Measurements from ENCODE around the gene MFNG. TPM values are rescaled to one million over a fixed set of nuclear protein-coding genes. Genes with fewer than 3 reads are reported as not detected.

MFNG gene
- total and polyA plus RNA-seq, 5 donors from 2014 or later = 148 to 340 (median 326) TPM

- peaks cover 10% of the 10 kb centered on the region for H3K27me3 ChIP-seq (ENCODE audit: control insufficient read depth, insufficient read depth, low read length)
- ATAC-seq (ENCODE audit: low read depth in 2 of 2) = no peak
- no peak overlapping the region for H3K4me3 ChIP-seq (ENCODE audit: low read depth, low read length)
- peaks cover 14% of the 10 kb centered on the region for H3K4me1 ChIP-seq (ENCODE audit: control insufficient read depth, insufficient read depth, low read length, poor library complexity, severe bottlenecking)
- peaks cover 0 to 27% (median 2%) of the 10 kb centered on the region in 4 donors for H3K4me1 Mint-ChIP-seq
- peaks cover 59% of the 10 kb centered on the region for H3K27me3 Mint-ChIP-seq
- no peak overlapping the region for H3K27ac ChIP-seq (ENCODE audit: insufficient read depth, low read length, poor library complexity, severe bottlenecking)
- DNase-seq = no peak
- H3K9me3 Mint-ChIP-seq = peaks cover 0 to 1% (median 0%) of the 10 kb centered on the region in 7 donors
- no peaks in the 10 kb centered on the region for H3K36me3 Mint-ChIP-seq
- H3K4me3 Mint-ChIP-seq = peak overlapping the region in 2 of 4 donors; percentile 39 to 57
- H3K9me3 ChIP-seq (ENCODE audit: control insufficient read depth in 2 of 2, low read length in 2 of 2) = no peaks in the 10 kb centered on the region
- peak overlapping the region in 1 of 3 donors; percentile 66 for H3K27ac Mint-ChIP-seq
- no peaks in the 10 kb centered on the region for H3K36me3 ChIP-seq (ENCODE audit: control insufficient read depth, insufficient read depth, low read length)
These were observed 59.5 kb downstream of the MFNG start for GRCh38 chr22:37426706-37427134.

GRCh38 chr22:37425800-37426705 lies 60.1 kb downstream of the MFNG start:
- Histone ChIP-seq H3K27ac (ENCODE audit: insufficient read depth, low read length, poor library complexity, severe bottlenecking) (no peak overlapping the region), H3K27me3 (ENCODE audit: control insufficient read depth, insufficient read depth, low read length) (peaks cover 10% of the 10 kb centered on the region), H3K4me1 (ENCODE audit: control insufficient read depth, insufficient read depth, low read length, poor library complexity, severe bottlenecking) (peaks cover 14% of the 10 kb centered on the region), H3K4me3 (ENCODE audit: low read depth, low read length) (no peak overlapping the region), H3K36me3 (ENCODE audit: control insufficient read depth, insufficient read depth, low read length) (no peaks in the 10 kb centered on the region), H3K9me3 (ENCODE audit: control insufficient read depth in 2 of 2, low read length in 2 of 2) (no peaks in the 10 kb centered on the region)
- peak overlapping the region in 2 of 3 donors; percentile 42 to 97 for H3K27ac Mint-ChIP-seq
- H3K9me3 Mint-ChIP-seq = peaks cover 0 to 1% (median 0%) of the 10 kb centered on the region in 7 donors
- H3K36me3 Mint-ChIP-seq = no peaks in the 10 kb centered on the region
- H3K4me1 Mint-ChIP-seq = peaks cover 0 to 32% (median 2%) of the 10 kb centered on the region in 4 donors
- no peak for ATAC-seq (ENCODE audit: low read depth in 2 of 2)
- H3K4me3 Mint-ChIP-seq = peak overlapping the region in 1 of 4 donors; percentile 57
- no peak for DNase-seq
- H3K27me3 Mint-ChIP-seq = peaks cover 65% of the 10 kb centered on the region

- H3K4me3 ChIP-seq (ENCODE audit: low read depth, low read length) = no peak overlapping the region
- no peak overlapping the region for H3K27ac Mint-ChIP-seq
- peaks cover 67% of the 10 kb centered on the region for H3K27me3 Mint-ChIP-seq
- no peak overlapping the region for H3K27ac ChIP-seq (ENCODE audit: insufficient read depth, low read length, poor library complexity, severe bottlenecking)
- H3K4me1 ChIP-seq (ENCODE audit: control insufficient read depth, insufficient read depth, low read length, poor library complexity, severe bottlenecking) = peaks cover 14% of the 10 kb centered on the region
- H3K9me3 ChIP-seq (ENCODE audit: control insufficient read depth in 2 of 2, low read length in 2 of 2) = no peaks in the 10 kb centered on the region
- peaks cover 6% of the 10 kb centered on the region for H3K27me3 ChIP-seq (ENCODE audit: control insufficient read depth, insufficient read depth, low read length)
- H3K4me3 Mint-ChIP-seq = no peak overlapping the region
- peaks cover 0 to 37% (median 6%) of the 10 kb centered on the region in 4 donors for H3K4me1 Mint-ChIP-seq
- ATAC-seq (ENCODE audit: low read depth in 2 of 2) (no peak), DNase-seq (no peak)
- H3K36me3 ChIP-seq (ENCODE audit: control insufficient read depth, insufficient read depth, low read length) = no peaks in the 10 kb centered on the region
- H3K36me3 Mint-ChIP-seq = no peaks in the 10 kb centered on the region
- H3K9me3 Mint-ChIP-seq = peaks cover 0 to 1% (median 0%) of the 10 kb centered on the region in 7 donors
These were observed 60.8 kb downstream of the MFNG start for GRCh38 chr22:37425369-37425768.

GRCh38 chr22:37423283-37423682 lies 62.9 kb downstream of the MFNG start:
- Histone ChIP-seq H3K4me3 (ENCODE audit: low read depth, low read length) (no peak overlapping the region), H3K27ac (ENCODE audit: insufficient read depth, low read length, poor library complexity, severe bottlenecking) (no peak overlapping the region), H3K9me3 (ENCODE audit: control insufficient read depth in 2 of 2, low read length in 2 of 2) (no peaks in the 10 kb centered on the region), H3K4me1 (ENCODE audit: control insufficient read depth, insufficient read depth, low read length, poor library complexity, severe bottlenecking) (peaks cover 18% of the 10 kb centered on the region), H3K27me3 (ENCODE audit: control insufficient read depth, insufficient read depth, low read length) (peaks cover under 1% of the 10 kb centered on the region), H3K36me3 (ENCODE audit: control insufficient read depth, insufficient read depth, low read length) (no peaks in the 10 kb centered on the region)
- H3K27ac Mint-ChIP-seq = no peak overlapping the region
- DNase-seq = no peak
- H3K4me1 Mint-ChIP-seq = peaks cover 0 to 41% (median 11%) of the 10 kb centered on the region in 4 donors
- no peak overlapping the region for H3K4me3 Mint-ChIP-seq
- H3K27me3 Mint-ChIP-seq = peaks cover 71% of the 10 kb centered on the region
- H3K9me3 Mint-ChIP-seq = no peaks in the 10 kb centered on the region
- ATAC-seq (ENCODE audit: low read depth in 2 of 2) = no peak
- no peaks in the 10 kb centered on the region for H3K36me3 Mint-ChIP-seq

GRCh38 chr22:37421468-37421877 lies 64.7 kb downstream of the MFNG start:
- no peak overlapping the region for H3K4me3 ChIP-seq (ENCODE audit: low read depth, low read length)
- Mint-ChIP-seq H3K4me3 (peak overlapping the region in 1 of 4 donors; percentile 9), H3K27ac (no peak overlapping the region), H3K27me3 (peaks cover 70% of the 10 kb centered on the region), H3K36me3 (no peaks in the 10 kb centered on the region), H3K4me1 (peaks cover 0 to 43% (median 15%) of the 10 kb centered on the region in 4 donors), H3K9me3 (no peaks in the 10 kb centered on the region)
- no peaks in the 10 kb centered on the region for H3K9me3 ChIP-seq (ENCODE audit: control insufficient read depth in 2 of 2, low read length in 2 of 2)
- no peak overlapping the region for H3K27ac ChIP-seq (ENCODE audit: insufficient read depth, low read length, poor library complexity, severe bottlenecking)
- H3K36me3 ChIP-seq (ENCODE audit: control insufficient read depth, insufficient read depth, low read length) = no peaks in the 10 kb centered on the region
- DNase-seq (no peak), ATAC-seq (ENCODE audit: low read depth in 2 of 2) (no peak)
- peaks cover 15% of the 10 kb centered on the region for H3K4me1 ChIP-seq (ENCODE audit: control insufficient read depth, insufficient read depth, low read length, poor library complexity, severe bottlenecking)
- H3K27me3 ChIP-seq (ENCODE audit: control insufficient read depth, insufficient read depth, low read length) = no peaks in the 10 kb centered on the region

- Histone ChIP-seq H3K27me3 (ENCODE audit: control insufficient read depth, insufficient read depth, low read length) (no peaks in the 10 kb centered on the region), H3K9me3 (ENCODE audit: control insufficient read depth in 2 of 2, low read length in 2 of 2) (no peaks in the 10 kb centered on the region), H3K4me3 (ENCODE audit: low read depth, low read length) (no peak overlapping the region), H3K27ac (ENCODE audit: insufficient read depth, low read length, poor library complexity, severe bottlenecking) (no peak overlapping the region), H3K36me3 (ENCODE audit: control insufficient read depth, insufficient read depth, low read length) (no peaks in the 10 kb centered on the region), H3K4me1 (ENCODE audit: control insufficient read depth, insufficient read depth, low read length, poor library complexity, severe bottlenecking) (peaks cover 18% of the 10 kb centered on the region)
- ATAC-seq (ENCODE audit: low read depth in 2 of 2) = no peak
- Mint-ChIP-seq H3K9me3 (no peaks in the 10 kb centered on the region), H3K4me1 (peaks cover 0 to 41% (median 15%) of the 10 kb centered on the region in 4 donors), H3K27me3 (peaks cover 74% of the 10 kb centered on the region), H3K27ac (peak overlapping the region in 1 of 3 donors; percentile 15), H3K36me3 (no peaks in the 10 kb centered on the region), H3K4me3 (peak overlapping the region in 3 of 4 donors; percentile 44 to 86 (median 84))
- no peak for DNase-seq
These were observed 65.3 kb downstream of the MFNG start for GRCh38 chr22:37420686-37421467.

GRCh38 chr22:37419969-37420685 lies 66.1 kb downstream of the MFNG start:
- peak; percentile 40 to 49 for ATAC-seq (ENCODE audit: low read depth in 2 of 2)
- Mint-ChIP-seq H3K36me3 (no peaks in the 10 kb centered on the region), H3K4me1 (peaks cover 0 to 36% (median 15%) of the 10 kb centered on the region in 4 donors), H3K27ac (no peak overlapping the region), H3K27me3 (peaks cover 74% of the 10 kb centered on the region), H3K9me3 (no peaks in the 10 kb centered on the region), H3K4me3 (peak overlapping the region in 3 of 4 donors; percentile 44 to 86 (median 84))
- Histone ChIP-seq H3K27ac (ENCODE audit: insufficient read depth, low read length, poor library complexity, severe bottlenecking) (no peak overlapping the region), H3K4me3 (ENCODE audit: low read depth, low read length) (no peak overlapping the region), H3K36me3 (ENCODE audit: control insufficient read depth, insufficient read depth, low read length) (no peaks in the 10 kb centered on the region), H3K27me3 (ENCODE audit: control insufficient read depth, insufficient read depth, low read length) (no peaks in the 10 kb centered on the region), H3K4me1 (ENCODE audit: control insufficient read depth, insufficient read depth, low read length, poor library complexity, severe bottlenecking) (peaks cover 18% of the 10 kb centered on the region), H3K9me3 (ENCODE audit: control insufficient read depth in 2 of 2, low read length in 2 of 2) (no peaks in the 10 kb centered on the region)
- DNase-seq = peak in 1 of 3 donors; percentile 60
